IMR-90 (cell line): Measurements from ENCODE around the gene ITPR3. TPM values are rescaled to one million over a fixed set of nuclear protein-coding genes. Genes with fewer than 3 reads are reported as not detected.
A peak's percentile ranks its signal among the peaks of the same experiment; 100 is the strongest.

Experiments
- ATAC-seq: fragments of 200-7000 bp; cut with Tn5 transposase; 2 replicates; pipeline ENCODE4 v1.9.1; 2020; ENCODE audit warnings: low read depth, mild to moderate bottlenecking, moderate library complexity
- BruUV-seq: library from RNA; stranded (reverse); fragments of 400-500 nt; replicated peaks from 2 replicates; lab custom pipeline; 2021; lab: Mats Ljungman, UMichigan
- CTCF ChIA-PET: fragments of 300-600 bp; formaldehyde crosslinking; extraction: SDS; loops from one replicate; lab custom pipeline; 2021; ENCODE audit warnings: antibody characterized with exemption; lab: Yijun Ruan, JAX
- POLR2A ChIA-PET: fragments of 300-600 bp; sonication (Branson Sonifier 250); formaldehyde crosslinking; loops from one replicate; lab custom pipeline; 2022; ENCODE audit warnings: antibody characterized with exemption; ENCODE audit not compliant: unreplicated experiment; lab: Charles Lee
- DNase-seq: peaks from one replicate; pipeline ENCODE4 v3.0.0; 2013
- H2AFZ ChIP-seq: replicated peaks from 2 replicates; pipeline ENCODE3; 2013; ENCODE audit warnings: low read length, mild to moderate bottlenecking; ENCODE audit not compliant: poor library complexity
- H2AK5ac ChIP-seq: 2 replicates; pipeline ENCODE4 v1.6.1; 2013; ENCODE audit warnings: low read depth, low read length, inconsistent platforms
- H2AK9ac ChIP-seq: replicated peaks from 2 replicates; pipeline ENCODE3; 2013; ENCODE audit warnings: mild to moderate bottlenecking, low read depth, low read length, moderate library complexity; ENCODE audit not compliant: poor library complexity
- H2BK120ac ChIP-seq: 2 replicates; pipeline ENCODE4 v1.6.1; 2013; ENCODE audit warnings: low read depth, low read length, inconsistent platforms
- H2BK15ac ChIP-seq: 3 replicates; pipeline ENCODE4 v1.6.1; 2013; ENCODE audit warnings: low read depth, low read length, inconsistent platforms
- H2BK20ac ChIP-seq: 2 replicates; pipeline ENCODE4 v1.6.1; 2013; ENCODE audit warnings: low read depth, mild to moderate bottlenecking, inconsistent platforms, low read length, moderate library complexity
- H2BK5ac ChIP-seq: 2 replicates; pipeline ENCODE4 v1.6.1; 2013; ENCODE audit warnings: mild to moderate bottlenecking, low read depth, low read length, inconsistent platforms; ENCODE audit not compliant: poor library complexity, severe bottlenecking
- H3K14ac ChIP-seq: replicated peaks from 2 replicates; pipeline ENCODE4 v1.6.1; 2013; ENCODE audit warnings: low read depth, low read length, inconsistent platforms
- H3K18ac ChIP-seq: 2 replicates; pipeline ENCODE4 v1.6.1; 2013; ENCODE audit warnings: low read depth, low read length, control low read depth
- H3K23ac ChIP-seq: 2 replicates; pipeline ENCODE4 v1.6.1; 2013; ENCODE audit warnings: low read depth, low read length, inconsistent platforms
- H3K27ac ChIP-seq: 2 replicates; pipeline ENCODE4 v1.5.1; 2013; ENCODE audit warnings: mild to moderate bottlenecking, control low read depth, low read length; ENCODE audit not compliant: insufficient read depth
- H3K27me3 ChIP-seq: 2 replicates; pipeline ENCODE4 v1.6.1; 2013; ENCODE audit warnings: low read length; ENCODE audit not compliant: control insufficient read depth, insufficient read depth
- H3K36me3 ChIP-seq: 2 replicates; pipeline ENCODE4 v1.6.1; 2013; ENCODE audit warnings: low read length, mixed read lengths; ENCODE audit not compliant: control insufficient read depth, insufficient read depth
- H3K4ac ChIP-seq: 2 replicates; pipeline ENCODE4 v1.6.1; 2013; ENCODE audit warnings: low read depth, low read length, inconsistent platforms
- H3K4me1 ChIP-seq: 2 replicates; pipeline ENCODE4 v1.6.1; 2013; ENCODE audit warnings: low read length, mixed read lengths; ENCODE audit not compliant: control insufficient read depth, insufficient read depth
- H3K4me2 ChIP-seq: 2 replicates; pipeline ENCODE4 v1.6.1; 2013; ENCODE audit warnings: low read depth, mild to moderate bottlenecking, control low read depth, low read length, moderate library complexity
- H3K4me3 ChIP-seq: 2 replicates; pipeline ENCODE4 v1.5.1; 2013; ENCODE audit warnings: low read depth, mild to moderate bottlenecking, control low read depth, low read length, moderate library complexity; ENCODE audit not compliant: insufficient read depth
- H3K56ac ChIP-seq: 2 replicates; pipeline ENCODE4 v1.6.1; 2013; ENCODE audit warnings: low read length, inconsistent platforms; ENCODE audit not compliant: insufficient read depth; ENCODE audit errors: extremely low read depth
- H3K79me1 ChIP-seq, 2 experiments: 2 replicates each; pipeline ENCODE4 v1.6.1; 2013; ENCODE audit warnings: low read length in 2 of 2, inconsistent platforms in 1 of 2, low read depth in 1 of 2
- H3K9ac ChIP-seq: 2 replicates; pipeline ENCODE4 v1.6.1; 2013; ENCODE audit warnings: low read depth, low read length, control low read depth
- H3K9me1 ChIP-seq: 2 replicates; pipeline ENCODE4 v1.6.1; 2013; ENCODE audit warnings: low read length, inconsistent platforms; ENCODE audit not compliant: insufficient read depth
- H3K9me3 ChIP-seq: 2 replicates; pipeline ENCODE4 v1.6.1; 2013; ENCODE audit warnings: low read length; ENCODE audit not compliant: control insufficient read depth, insufficient read depth
- H4K20me1 ChIP-seq: 2 replicates; pipeline ENCODE4 v1.6.1; 2013; ENCODE audit warnings: low read length, inconsistent platforms; ENCODE audit not compliant: insufficient read depth
- H4K5ac ChIP-seq: 2 replicates; pipeline ENCODE4 v1.6.1; 2013; ENCODE audit warnings: mild to moderate bottlenecking, low read depth, low read length, control low read depth
- H4K8ac ChIP-seq, 2 experiments: 2 replicates each; pipeline ENCODE4 v1.6.1; 2013; ENCODE audit warnings: low read depth in 2 of 2, low read length in 2 of 2, control low read depth in 1 of 2, inconsistent platforms in 1 of 2
- H4K91ac ChIP-seq: 2 replicates; pipeline ENCODE4 v1.6.1; 2013; ENCODE audit warnings: low read depth, low read length, inconsistent platforms; ENCODE audit not compliant: insufficient read depth
- BHLHE40 ChIP-seq: fragments of 150-350 bp; IDR thresholded peaks from 2 replicates; pipeline ENCODE4 v1.6.1; 2016; ENCODE audit warnings: mild to moderate bottlenecking, low read depth, low read length
- CEBPB ChIP-seq: IDR thresholded peaks from 2 replicates; pipeline ENCODE4 v1.6.1; 2012; ENCODE audit warnings: low read depth, low read length, improper control_type of control experiment
- CHD1 ChIP-seq: IDR thresholded peaks from 2 replicates; pipeline ENCODE4 v1.6.1; 2012; ENCODE audit warnings: low read depth, low read length, improper control_type of control experiment
- CTCF ChIP-seq: conservative IDR thresholded peaks from 2 replicates; pipeline ENCODE4 v1.5.1; 2012; ENCODE audit warnings: mild to moderate bottlenecking, low read depth, low read length, improper control_type of control experiment
- ELK1 ChIP-seq: fragments of 150-350 bp; IDR thresholded peaks from 2 replicates; pipeline ENCODE4 v1.6.1; 2016; ENCODE audit warnings: low read depth, mild to moderate bottlenecking, low read length, moderate library complexity, borderline replicate concordance
- FOS ChIP-seq: fragments of 150-350 bp; IDR thresholded peaks from 2 replicates; pipeline ENCODE4 v1.6.1; 2016; ENCODE audit warnings: low read depth, low read length
- MAFK ChIP-seq: IDR thresholded peaks from 2 replicates; pipeline ENCODE4 v1.6.1; 2012; ENCODE audit warnings: low read depth, low read length, improper control_type of control experiment
- MAZ ChIP-seq: IDR thresholded peaks from 2 replicates; pipeline ENCODE4 v1.6.1; 2012; ENCODE audit warnings: low read depth, mild to moderate bottlenecking, low read length, improper control_type of control experiment, moderate library complexity, borderline replicate concordance
- MXI1 ChIP-seq: IDR thresholded peaks from 2 replicates; pipeline ENCODE4 v1.6.1; 2012; ENCODE audit warnings: low read depth, mild to moderate bottlenecking, low read length, moderate library complexity, borderline replicate concordance
- POLR2A ChIP-seq: IDR thresholded peaks from 2 replicates; pipeline ENCODE4 v1.6.1; 2012; ENCODE audit warnings: mild to moderate bottlenecking, low read depth, low read length
- RAD21 ChIP-seq: IDR thresholded peaks from 2 replicates; pipeline ENCODE4 v1.6.1; 2012; ENCODE audit warnings: low read length, improper control_type of control experiment
- RCOR1 ChIP-seq: IDR thresholded peaks from 2 replicates; pipeline ENCODE4 v1.6.1; 2012; ENCODE audit warnings: mild to moderate bottlenecking, low read length, improper control_type of control experiment; ENCODE audit not compliant: insufficient replicate concordance
- RFX5 ChIP-seq: IDR thresholded peaks from 2 replicates; pipeline ENCODE4 v1.8.0; 2012; ENCODE audit warnings: low read depth, mild to moderate bottlenecking, low read length, moderate library complexity
- WGBS, 2 experiments: methylation state at CpG; one replicate each; pipeline versions ENCODE4 v1.1.5 to v1.1.7; 2013; ENCODE audit warnings: missing lambda C conversion rate in 2 of 2; ENCODE audit not compliant: insufficient read length in 1 of 2; ENCODE audit errors: extremely low coverage in 2 of 2; 5-methylcytosine and 5-hydroxymethylcytosine counted together
- dilution Hi-C: fragments of 300-500 bp; cut with HindIII; formaldehyde crosslinking; loops from one replicate; pipeline ENCODE4 v1.14.3; 2018; ENCODE audit warnings: low sequenced_read_pairs; ENCODE audit not compliant: unreplicated experiment
- in situ Hi-C: fragments of 300-500 bp; cut with MboI; formaldehyde crosslinking; loops from 3 replicates; pipeline ENCODE4 v1.14.3; 2019; ENCODE audit warnings: low sequenced_read_pairs, inconsistent platforms, mixed read lengths
- intact Hi-C: fragments of 100-400 bp; cut with micrococcal nuclease; formaldehyde crosslinking; loops from 2 replicates; pipeline ENCODE4 v1.10.0; 2022
- polyA plus RNA-seq, 3 experiments: library from polyadenylated mRNA; depleted of rRNA; stranded (reverse); fragments of >200 nt; gene quantifications; 2 replicates each; pipeline ENCODE4 v1.2.3, GENCODE V29; 2012; ENCODE audit warnings: low replicate concordance in 1 of 3
- total RNA-seq: library from RNA; depleted of rRNA; stranded (reverse); fragments of >200 nt; gene quantifications from 2 replicates; pipeline ENCODE4 v1.2.3, GENCODE V29; 2012

Gene ITPR3
- total and polyA plus RNA-seq, 2 of the 4 experiments (the other 2 are of a cell fraction), result 1.6 to 3.7 TPM

GRCh38 chr6:33638556-33638955 is 17.4 kb downstream of the ITPR3 start:
- no TSS peak for BruUV-seq
- intact Hi-C loops (no loop called here), dilution Hi-C loops (no loop called here), in situ Hi-C loops (no loop called here)
- 0 out of 2 replicates have a peak, but pooled peaks cover 8% of the 10 kb centered on the region for H3K9me1 ChIP-seq
- no peak overlapping the region for H3K27ac ChIP-seq
- H4K5ac ChIP-seq, result no peak overlapping the region
- H4K8ac ChIP-seq, result no peak overlapping the region
- ChIA-PET POLR2A (no interaction called here), CTCF (no interaction called here)
- H3K56ac ChIP-seq, result no peak overlapping the region
- peaks cover 2% of the 10 kb centered on the region; the same call in 1 of the 2 replicates for H3K27me3 ChIP-seq
- H2BK5ac ChIP-seq, result no peak overlapping the region
- peak overlapping the region; percentile 19 for H2AK9ac ChIP-seq
- DNase-seq (no peak), ATAC-seq (no peak)
- H2BK120ac ChIP-seq, result no peak overlapping the region
- no CpG with 5 or more reads among the region's 3 CpGs for WGBS, 2 experiments
- peaks cover 7% of the 10 kb centered on the region; the same call in 1 of the 2 replicates for H3K4me1 ChIP-seq
- no peak overlapping the region for H3K4me2 ChIP-seq
- H3K4me3 ChIP-seq, result no peak overlapping the region
- H3K36me3 ChIP-seq, result no peaks in the 10 kb centered on the region
- H2AFZ ChIP-seq, result no peak overlapping the region
- no peak overlapping the region for H3K23ac ChIP-seq
- H4K91ac ChIP-seq, result no peak overlapping the region
- no peak for TF ChIP-seq FOS
- no peak for TF ChIP-seq MAFK
- no peak for TF ChIP-seq CTCF
- TF ChIP-seq CHD1, result no peak
- no peak for TF ChIP-seq MAZ
- no peak for TF ChIP-seq RCOR1
- TF ChIP-seq RFX5, result no peak
- no peak for TF ChIP-seq BHLHE40
- TF ChIP-seq ELK1, result no peak
- TF ChIP-seq CEBPB, result no peak
- no peak for TF ChIP-seq RAD21
- TF ChIP-seq MXI1, result no peak
- no peak for TF ChIP-seq POLR2A
- H2BK15ac ChIP-seq, result no peak overlapping the region
- H2BK20ac ChIP-seq, result no peak overlapping the region
- no peak overlapping the region for H3K18ac ChIP-seq
- no peak overlapping the region for H3K14ac ChIP-seq
- no peaks in the 10 kb centered on the region for H3K9me3 ChIP-seq
- no peak overlapping the region for H3K9ac ChIP-seq
- no peak overlapping the region for H2AK5ac ChIP-seq
- no peaks in the 10 kb centered on the region for H4K20me1 ChIP-seq
- H3K79me1 ChIP-seq, result peaks cover 0 to 7% of the 10 kb centered on the region in 2 experiments; a peak in 1 of 4 replicates
- H3K4ac ChIP-seq, result no peak overlapping the region
